ENCODE results near the gene SLC22A23. TPM values are rescaled to one million over a fixed set of nuclear protein-coding genes. Genes with fewer than 3 reads are reported as not detected.

Gene SLC22A23
- total RNA-seq, 4 donors from 2014 or later: 26.6 to 42.6 (median 37.6) TPM

GRCh38 chr6:3330199-3330598 lies 126.7 kb downstream of the SLC22A23 start:
- Histone ChIP-seq H3K27me3 (no peaks in the 10 kb centered on the region), H3K4me1 (peaks cover 12 to 72% (median 21%) of the 10 kb centered on the region in 3 donors), H3K27ac (peak overlapping the region in 2 of 4 donors; percentile 66), H3K36me3 (no peaks in the 10 kb centered on the region), H3K9me3 (no peaks in the 10 kb centered on the region), H3K4me3 (no peak overlapping the region)
- no peak for DNase-seq
- WGBS, 2 donors: 84 to 88% methylated on average over 6 of the region's 6 CpGs
- intact Hi-C loops (cut with DNase I): no loop called here
- no peak for TF ChIP-seq POLR2A (IDR thresholded peaks at IDR 0.05)
- no peak for TF ChIP-seq CTCF (IDR thresholded peaks at IDR 0.05)

- intact Hi-C loops (cut with DNase I): no loop called here
- Histone ChIP-seq H3K9me3 (no peaks in the 10 kb centered on the region), H3K4me1 (peaks cover 12 to 72% (median 24%) of the 10 kb centered on the region in 3 donors), H3K27ac (peak overlapping the region; percentile 14 to 66 (median 44)), H3K27me3 (no peaks in the 10 kb centered on the region), H3K36me3 (no peaks in the 10 kb centered on the region), H3K4me3 (no peak overlapping the region)
- no peak for DNase-seq
- TF ChIP-seq CTCF (IDR thresholded peaks at IDR 0.05) (no peak), POLR2A (IDR thresholded peaks at IDR 0.05) (no peak)
- 51 to 79% methylated on average over 18 to 19 of the region's 26 CpGs for WGBS, 2 donors
Observed at GRCh38 chr6:3329393-3330051, 127.3 kb downstream of the SLC22A23 start.

DNA sequence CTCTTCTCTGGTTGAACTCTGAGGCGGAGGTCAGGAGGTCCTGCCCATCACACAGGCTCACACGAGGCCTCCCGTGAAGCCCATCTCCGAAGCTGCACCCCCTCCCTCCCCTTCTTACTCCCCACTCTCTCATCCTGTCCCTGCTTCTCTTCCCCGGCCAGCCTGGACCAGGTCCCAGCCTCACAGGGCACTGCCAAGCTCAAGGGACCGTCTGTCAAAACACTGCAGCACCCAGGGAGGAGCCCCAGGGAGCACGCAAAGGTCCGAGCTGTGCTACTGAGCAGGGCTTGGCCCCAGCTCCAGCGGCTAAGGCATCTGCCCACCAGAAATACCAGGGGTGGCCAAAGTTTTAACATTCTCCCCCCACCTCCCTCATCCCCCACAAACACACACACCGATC lies 128.1 kb downstream of the SLC22A23 start:
- Histone ChIP-seq H3K27me3 (no peaks in the 10 kb centered on the region), H3K4me1 (peaks cover 12 to 67% (median 26%) of the 10 kb centered on the region in 3 donors), H3K4me3 (no peak overlapping the region), H3K36me3 (peaks cover 0 to under 1% (median 0%) of the 10 kb centered on the region in 3 donors), H3K27ac (peak overlapping the region in 3 of 4 donors; percentile 10 to 66 (median 66)), H3K9me3 (no peaks in the 10 kb centered on the region)
- 87 to 96% methylated on average over 6 to 7 of the region's 10 CpGs for WGBS, 2 donors
- no peak for TF ChIP-seq POLR2A (IDR thresholded peaks at IDR 0.05)
- TF ChIP-seq CTCF (IDR thresholded peaks at IDR 0.05): no peak
- no peak for DNase-seq
- intact Hi-C loops (cut with DNase I): no loop called here

GRCh38 chr6:3328145-3328544 lies 128.7 kb downstream of the SLC22A23 start:
- H3K36me3 ChIP-seq: peaks cover 0 to 7% (median 0%) of the 10 kb centered on the region in 3 donors
- H3K9me3 ChIP-seq: no peaks in the 10 kb centered on the region
- DNase-seq: no peak
- TF ChIP-seq POLR2A (IDR thresholded peaks at IDR 0.05) (no peak), CTCF (IDR thresholded peaks at IDR 0.05) (no peak)
- WGBS, 2 donors: 62 to 88% methylated on average over 12 of the region's 12 CpGs
- intact Hi-C loops (cut with DNase I): no loop called here
- H3K4me1 ChIP-seq: peaks cover 12 to 60% (median 26%) of the 10 kb centered on the region in 3 donors
- no peak overlapping the region for H3K27ac ChIP-seq
- no peaks in the 10 kb centered on the region for H3K27me3 ChIP-seq
- no peak overlapping the region for H3K4me3 ChIP-seq

DNA sequence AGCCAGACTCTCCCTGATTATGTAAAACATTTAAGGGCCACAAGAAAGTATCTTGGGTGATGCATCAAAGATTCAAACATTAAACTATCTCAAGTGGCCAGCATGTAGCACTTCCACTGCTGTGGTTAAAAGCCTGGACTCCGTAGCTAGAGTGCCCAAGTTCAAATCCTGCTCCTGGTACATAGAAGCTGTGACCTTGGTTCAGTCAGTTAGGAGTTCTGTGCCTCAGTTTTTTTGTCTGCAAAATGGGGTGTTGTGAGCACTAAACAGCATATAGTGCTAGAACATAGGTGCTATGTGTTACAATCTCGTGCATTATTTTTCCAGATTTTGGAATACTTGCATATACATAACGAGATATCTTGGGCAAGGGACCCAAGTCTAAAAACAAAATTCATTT lies 129.4 kb downstream of the SLC22A23 start:
- peaks cover 0 to 15% (median 0%) of the 10 kb centered on the region in 3 donors for H3K36me3 ChIP-seq
- no peaks in the 10 kb centered on the region for H3K9me3 ChIP-seq
- no peak overlapping the region for H3K4me3 ChIP-seq
- H3K27me3 ChIP-seq: no peaks in the 10 kb centered on the region
- intact Hi-C loops (cut with DNase I): no loop called here
- DNase-seq: no peak
- peaks cover 12 to 53% (median 26%) of the 10 kb centered on the region in 3 donors for H3K4me1 ChIP-seq
- no peak for TF ChIP-seq POLR2A (IDR thresholded peaks at IDR 0.05)
- TF ChIP-seq CTCF (IDR thresholded peaks at IDR 0.05): no peak
- H3K27ac ChIP-seq: no peak overlapping the region
- WGBS, 2 donors: 87 to 92% methylated on average over 3 of the region's 3 CpGs
